Stimulated activated CD4-positive, alpha-beta T cell treated with anti-CD3 and anti-CD28 coated beads, Interleukin-2, amount 100 ng/mL, for 24 hours (primary cell): ENCODE results near the gene SMURF2.

Experiments used
- DNase-seq, 2 donors: peaks; one replicate each; pipeline ENCODE4 v3.0.0-alpha.2; 2020

The SMURF2 gene

DNA sequence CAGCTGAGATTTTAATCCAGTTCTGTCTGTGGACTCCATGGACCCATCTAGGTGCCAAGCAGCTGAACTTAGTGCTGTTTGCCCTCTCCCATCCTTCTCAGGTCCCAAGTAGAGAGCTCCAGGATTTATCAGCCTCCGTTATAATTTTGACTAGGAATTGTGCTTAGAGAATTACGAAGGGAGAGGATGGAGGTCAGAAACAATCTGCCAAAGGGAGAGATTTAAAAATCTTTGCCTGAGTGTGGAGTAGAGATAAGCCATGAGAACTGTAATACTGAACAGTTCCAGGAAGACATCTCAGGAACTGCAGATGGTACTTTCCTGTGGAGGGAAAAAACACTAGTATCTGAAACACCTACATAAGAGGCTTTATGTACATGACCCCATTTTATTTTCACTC, 128.3 kb downstream of the SMURF2 start:
- no peak for DNase-seq

DNA sequence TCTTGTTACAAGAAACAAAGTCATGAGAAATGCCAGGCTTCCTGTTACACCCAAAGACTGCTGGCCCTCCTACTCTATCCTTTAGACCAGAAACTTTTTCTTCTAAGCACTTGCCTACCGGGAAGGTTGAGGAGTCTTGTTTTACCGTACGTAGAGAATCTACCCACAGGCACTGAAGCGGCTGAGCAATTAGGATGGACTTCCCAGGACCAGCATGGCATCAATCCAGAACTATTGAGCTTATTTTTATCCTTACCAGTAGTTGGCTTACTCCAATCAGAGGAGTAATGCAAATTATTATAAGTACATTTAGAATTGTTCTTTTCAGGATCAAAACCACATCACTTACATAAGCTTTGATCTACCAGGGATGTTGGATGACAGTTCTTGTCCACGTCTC, 129.7 kb downstream of the SMURF2 start:
- no peak for DNase-seq

DNA sequence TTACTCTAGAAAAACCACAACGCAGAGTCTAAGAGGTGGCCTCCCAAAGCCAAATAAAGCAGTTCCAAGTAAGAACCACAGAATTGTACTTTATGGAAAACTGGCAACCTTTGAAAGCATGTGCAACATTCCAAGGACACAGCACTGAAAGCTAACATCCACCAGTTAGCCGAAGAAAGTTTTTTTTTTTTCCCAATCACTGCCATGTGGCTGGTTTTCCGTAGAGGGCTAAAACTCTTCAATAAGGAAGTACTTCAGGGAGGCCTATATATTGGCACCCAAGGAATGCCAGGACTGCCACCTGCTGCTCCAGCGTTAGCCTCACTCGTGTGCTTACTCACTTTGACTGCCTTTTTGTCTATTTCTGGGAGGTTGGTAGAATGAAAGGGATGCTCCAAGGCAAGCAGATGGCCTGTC, 130.1 kb downstream of the SMURF2 start:
- DNase-seq: no peak

DNA sequence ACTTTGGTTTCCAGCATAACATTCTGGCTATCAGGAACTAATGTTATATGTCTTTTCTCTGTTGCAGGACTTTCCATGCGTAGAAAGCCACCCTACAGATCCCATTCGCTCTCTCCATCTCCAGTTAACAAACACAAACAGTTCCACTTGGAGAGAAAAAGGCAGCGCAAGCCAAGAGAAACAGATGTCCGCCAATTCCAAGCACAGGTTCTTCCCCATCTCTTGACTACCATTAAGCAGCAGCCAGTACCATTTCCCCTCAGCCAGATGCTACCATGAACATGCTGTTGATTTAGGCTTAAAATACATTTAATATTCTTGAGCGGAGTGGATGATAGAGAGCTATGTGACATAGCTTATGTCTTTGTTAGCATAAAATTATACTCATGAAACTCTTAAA, 132.9 kb downstream of the SMURF2 start:
- no peak for DNase-seq

DNA sequence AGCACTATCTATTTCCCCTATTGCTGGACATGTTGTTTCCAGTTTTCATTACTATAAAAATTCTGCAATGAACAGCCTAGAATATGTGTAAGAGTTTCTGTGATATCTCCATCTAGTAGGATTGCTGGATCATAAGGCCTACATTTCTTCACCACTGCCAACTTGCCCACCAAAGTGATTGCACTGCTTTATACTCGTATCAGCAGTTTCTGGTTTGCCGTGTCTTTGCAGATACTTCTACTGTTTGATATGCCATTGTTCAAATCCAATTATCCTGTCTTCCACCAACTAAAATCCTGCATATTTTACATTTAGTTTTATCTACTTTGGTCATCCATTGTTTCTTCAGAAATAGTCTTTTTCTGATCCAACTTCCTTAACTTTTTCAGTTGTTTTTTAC, 134.2 kb downstream of the SMURF2 start:
- no peak for DNase-seq

DNA sequence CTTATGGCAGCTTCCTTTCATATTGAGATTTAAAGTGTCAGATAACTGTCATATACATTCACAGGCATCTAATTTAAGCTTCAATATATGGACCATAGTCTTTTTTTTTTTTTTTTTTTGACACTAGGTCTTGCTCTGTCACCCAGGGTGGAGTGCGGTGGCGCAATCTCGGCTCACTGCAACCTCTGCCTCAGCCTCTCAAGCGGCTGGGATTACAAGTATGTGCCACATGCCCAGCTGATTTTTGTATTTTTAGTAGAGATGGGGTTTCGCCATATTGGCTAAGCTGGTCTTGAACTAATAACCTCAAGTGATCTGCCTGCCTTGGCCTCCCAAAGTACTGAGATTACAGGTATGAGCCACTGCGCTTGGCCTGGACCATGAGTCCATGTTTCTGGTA, 141.7 kb downstream of the SMURF2 start:
- DNase-seq: no peak

DNA sequence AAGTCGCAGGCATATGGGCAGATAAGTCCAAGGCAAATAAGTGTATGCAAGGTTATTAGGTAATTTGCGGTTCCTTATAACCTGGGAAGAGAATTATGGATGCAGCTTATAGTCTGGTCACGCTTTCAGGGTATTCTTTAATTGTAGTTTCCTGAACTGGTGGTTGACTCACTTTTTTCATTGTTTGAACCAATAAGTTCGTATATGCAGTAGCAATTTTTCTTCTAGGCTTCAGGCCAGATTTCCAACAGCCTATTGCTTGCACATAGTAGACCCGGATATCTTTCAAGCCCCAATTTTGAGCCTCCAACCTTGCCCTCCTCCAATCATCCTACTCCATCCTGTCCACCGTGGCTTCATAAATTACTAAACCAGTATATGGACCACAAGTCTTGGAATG, 142.5 kb downstream of the SMURF2 start:
- no peak for DNase-seq

DNA sequence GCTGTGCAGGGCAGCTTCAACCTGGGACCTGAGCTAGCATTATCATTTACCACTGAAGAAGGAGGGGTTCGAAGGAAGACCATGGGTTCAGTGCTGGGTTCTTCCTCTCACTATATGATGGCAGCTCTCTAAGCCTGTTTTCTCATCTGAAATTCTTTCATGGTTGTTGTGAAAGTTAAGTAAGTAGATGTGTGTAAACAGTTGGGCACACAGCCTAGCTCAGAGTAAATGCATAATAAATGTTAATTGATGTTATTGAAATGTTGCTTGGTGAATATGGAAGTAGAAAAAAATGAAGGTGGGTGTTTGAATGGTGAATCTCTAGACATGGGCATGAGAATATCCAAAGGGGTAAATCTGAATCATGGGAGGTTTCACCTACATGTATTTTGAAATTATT, 146.3 kb downstream of the SMURF2 start:
- no peak for DNase-seq

DNA sequence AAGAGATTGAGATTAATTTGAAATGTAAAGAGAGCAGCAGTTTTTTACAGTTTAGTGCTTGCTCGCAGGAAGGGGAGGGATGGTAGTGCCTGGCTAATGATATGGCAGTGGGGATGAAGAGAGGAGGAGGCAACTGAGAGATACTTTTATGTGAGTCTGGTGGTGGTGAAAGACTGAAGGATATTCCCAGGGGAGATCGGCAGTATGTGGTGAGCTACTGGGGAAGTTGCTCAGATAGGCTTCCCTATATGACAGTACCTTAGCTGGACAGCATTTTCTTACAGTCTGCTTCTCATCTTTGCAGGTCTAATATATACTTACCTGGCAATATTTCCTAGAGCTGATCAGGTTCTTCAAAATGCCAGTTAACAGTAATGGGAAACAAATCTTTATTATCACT, 146.7 kb downstream of the SMURF2 start:
- no peak for DNase-seq

DNA sequence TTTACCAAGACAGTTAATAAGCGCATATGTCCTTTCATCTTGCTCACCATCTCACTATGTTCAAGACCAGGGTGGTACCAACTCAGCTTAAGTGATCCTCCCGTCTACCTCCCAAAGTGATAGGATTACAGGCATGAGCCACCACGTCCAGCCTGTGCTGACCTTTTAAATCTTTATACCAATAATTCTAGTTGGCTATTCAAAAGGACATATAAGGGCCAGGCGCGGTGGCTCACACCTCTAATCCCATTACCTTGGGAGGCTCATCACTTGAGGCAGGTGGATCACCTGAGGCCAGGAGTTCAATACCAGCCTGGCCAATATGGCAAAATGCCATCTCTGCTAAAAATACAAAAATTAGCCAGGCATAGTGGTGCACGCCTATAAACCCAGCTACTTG, 152.9 kb downstream of the SMURF2 start:
- no peak for DNase-seq

DNA sequence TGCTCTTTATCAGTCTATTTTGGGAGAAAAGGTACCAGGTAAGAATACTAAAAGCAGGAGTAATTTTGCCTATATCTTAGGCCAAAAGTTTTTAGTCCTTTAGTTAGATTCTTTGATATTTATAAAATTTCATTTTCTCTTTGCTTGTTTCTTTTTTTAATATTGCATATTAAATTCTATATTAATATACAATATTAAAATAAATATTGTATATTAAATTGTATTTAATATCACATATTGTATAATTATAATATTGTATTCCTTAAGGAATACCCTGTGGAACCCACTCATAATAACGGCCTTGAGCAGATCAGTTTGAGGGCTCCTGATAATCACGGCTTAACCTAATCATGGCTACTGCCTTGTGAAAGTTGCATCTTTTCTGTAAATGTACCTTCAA, 153.4 kb downstream of the SMURF2 start:
- DNase-seq: no peak

DNA sequence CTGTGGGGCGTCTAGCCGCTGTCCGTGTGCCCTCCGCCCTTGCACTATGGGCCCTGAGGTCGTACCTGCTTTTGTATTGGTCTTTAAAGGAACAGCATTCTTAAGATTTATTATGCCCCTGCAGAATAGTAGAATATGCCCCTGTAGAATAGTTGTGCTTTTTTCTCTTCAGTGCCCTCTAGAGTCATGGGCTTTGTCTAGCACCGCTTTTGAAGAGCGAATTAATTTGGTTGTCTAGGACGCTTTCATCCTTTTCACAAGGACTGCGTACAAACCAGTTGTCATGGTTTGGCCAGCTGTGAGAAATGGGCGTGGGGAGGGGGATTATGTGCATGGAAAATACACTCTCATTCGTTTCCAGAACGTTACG, 154.7 kb downstream of the SMURF2 start:
- DNase-seq: peak; percentile 30 to 31

DNA sequence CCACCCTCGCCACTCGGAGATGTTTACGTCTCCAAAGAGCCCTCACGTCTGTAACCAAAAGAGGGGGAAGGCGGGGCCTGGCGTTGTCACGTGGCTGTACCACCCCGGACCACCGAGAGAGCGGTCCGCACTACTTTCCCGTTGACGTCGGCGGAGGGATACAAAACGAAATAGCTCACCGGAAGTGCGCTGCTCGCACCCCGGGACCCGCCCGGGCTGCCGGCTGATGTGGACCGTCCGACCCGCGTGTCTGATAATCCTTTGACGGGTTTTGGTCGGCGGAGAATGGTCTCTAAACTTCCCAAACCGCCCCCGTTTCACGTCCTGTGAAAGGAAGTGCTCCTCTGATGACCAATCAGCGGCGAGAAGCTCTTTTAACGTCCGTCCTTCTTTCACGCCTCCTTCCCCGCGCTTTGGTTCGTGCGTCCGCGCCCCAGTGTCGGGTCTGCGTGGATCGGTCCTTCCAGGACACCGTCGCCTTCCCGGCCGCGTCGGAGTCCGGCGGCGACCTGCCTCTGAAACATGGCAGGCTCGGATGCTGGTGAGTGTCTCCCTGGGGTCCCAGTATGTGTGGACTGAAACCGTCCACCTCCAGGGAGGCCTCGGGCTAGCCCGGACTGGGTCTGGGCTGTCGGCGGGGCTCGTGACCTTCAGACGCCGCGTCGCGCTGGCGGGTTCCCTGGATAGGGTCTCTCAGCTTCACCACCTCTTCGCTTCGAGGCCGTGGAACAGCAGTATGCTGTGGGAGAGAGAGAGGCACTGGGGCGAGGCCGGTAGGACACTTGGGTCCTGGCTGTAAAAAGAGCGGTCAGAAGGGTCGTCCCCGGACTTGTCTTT, 155.3 kb downstream of the SMURF2 start, which contains the start of gene CEP95:
Gene CEP95, plus strand, starts transcription at position 402 of the 837 bp plus-strand sequence. Its CDS starts 121 bp downstream, at position 523.
- DNase-seq: peak; percentile 96

DNA sequence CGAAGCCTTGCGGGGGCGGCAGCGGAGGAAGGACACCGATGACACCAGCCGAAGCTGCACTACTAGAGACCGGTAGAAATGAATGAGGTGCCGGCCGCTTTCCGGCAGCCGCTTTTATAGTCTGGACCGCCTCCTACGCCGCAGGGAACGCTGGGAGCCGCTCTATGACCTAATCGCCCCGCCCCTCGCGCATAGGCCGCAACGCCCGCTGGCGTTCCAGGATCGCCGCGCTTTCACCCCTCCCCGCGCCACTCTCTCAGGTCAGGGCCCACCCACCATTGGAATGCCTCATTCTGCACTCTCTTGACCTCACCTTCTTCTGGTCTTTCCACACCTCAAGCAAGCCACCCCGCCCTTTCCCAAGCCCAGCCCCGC, 155.9 kb downstream of the SMURF2 start, which contains the start of gene DDX5:
Gene DDX5, minus strand, starts transcription at position 89 of the 375 bp plus-strand sequence. CDS start 170 bp downstream, outside the sequence.
- peak; percentile 98 for DNase-seq

DNA sequence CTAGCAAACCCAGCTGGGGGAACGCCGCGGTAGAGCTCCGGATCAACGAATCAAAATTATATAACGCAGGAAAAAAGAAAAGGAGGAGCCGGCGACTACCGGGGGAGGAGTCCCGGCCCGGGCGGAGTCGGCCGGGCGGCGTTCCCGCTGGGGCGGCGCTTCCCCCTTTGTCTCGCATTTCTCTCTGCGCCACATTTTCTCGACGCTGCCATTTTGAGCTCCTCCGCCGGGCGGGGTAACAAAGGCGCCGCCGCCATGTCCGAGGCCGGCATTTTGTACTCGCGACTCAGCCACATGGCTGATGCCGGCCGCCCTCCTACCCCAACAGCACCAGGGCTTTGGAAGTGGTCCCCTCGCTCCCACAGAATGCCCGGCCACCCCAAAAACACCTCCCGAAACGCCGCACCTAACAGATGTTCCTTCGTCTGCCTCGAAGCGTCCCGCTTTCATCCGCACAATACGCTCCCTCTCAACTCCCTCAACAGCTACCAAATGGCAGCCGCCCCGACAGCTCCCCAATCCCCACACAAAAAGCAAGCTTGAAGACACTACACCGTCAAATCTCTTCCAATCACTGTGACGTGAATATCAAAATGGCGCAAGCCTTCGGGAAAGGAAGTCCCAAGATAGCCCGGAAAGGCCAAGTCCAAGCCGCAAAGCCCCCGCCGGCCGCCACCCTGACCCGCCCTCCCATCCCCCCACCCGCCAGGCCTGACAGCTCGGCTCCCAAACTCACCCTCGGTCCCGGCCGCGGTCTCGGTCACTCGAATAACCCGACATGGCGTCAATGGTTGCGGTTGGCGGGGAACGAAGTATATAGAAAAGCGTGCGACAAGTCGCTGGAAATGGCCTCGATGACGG, 156.5 kb downstream of the SMURF2 start:
- peak; percentile 84 to 85 for DNase-seq

DNA sequence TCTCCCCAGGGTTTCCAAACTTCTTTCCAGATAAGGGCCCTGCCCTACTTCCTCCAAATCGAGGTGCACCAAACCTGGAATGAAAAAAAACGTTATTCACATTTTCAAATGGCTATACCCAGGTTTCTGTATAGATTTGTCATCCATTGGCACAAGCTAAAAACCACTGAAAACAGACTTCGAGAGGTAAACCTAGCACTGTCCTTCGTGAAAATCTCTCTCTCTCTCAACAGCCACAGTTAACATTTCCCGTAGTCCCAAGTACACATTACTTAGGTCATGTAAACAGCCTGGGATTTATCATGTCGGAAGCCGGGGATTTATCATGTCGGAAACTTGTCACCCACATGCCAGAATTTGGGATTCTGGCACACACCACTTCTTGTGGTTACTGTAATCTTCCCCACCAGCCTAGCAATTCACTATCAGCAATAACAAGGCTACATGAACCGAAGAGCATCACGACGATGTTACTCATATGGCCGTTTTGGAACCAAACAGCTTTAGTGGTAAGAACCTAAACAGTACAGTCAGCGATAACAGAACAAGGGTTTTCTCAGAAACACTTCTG, 157.3 kb downstream of the SMURF2 start:
- no peak for DNase-seq

DNA sequence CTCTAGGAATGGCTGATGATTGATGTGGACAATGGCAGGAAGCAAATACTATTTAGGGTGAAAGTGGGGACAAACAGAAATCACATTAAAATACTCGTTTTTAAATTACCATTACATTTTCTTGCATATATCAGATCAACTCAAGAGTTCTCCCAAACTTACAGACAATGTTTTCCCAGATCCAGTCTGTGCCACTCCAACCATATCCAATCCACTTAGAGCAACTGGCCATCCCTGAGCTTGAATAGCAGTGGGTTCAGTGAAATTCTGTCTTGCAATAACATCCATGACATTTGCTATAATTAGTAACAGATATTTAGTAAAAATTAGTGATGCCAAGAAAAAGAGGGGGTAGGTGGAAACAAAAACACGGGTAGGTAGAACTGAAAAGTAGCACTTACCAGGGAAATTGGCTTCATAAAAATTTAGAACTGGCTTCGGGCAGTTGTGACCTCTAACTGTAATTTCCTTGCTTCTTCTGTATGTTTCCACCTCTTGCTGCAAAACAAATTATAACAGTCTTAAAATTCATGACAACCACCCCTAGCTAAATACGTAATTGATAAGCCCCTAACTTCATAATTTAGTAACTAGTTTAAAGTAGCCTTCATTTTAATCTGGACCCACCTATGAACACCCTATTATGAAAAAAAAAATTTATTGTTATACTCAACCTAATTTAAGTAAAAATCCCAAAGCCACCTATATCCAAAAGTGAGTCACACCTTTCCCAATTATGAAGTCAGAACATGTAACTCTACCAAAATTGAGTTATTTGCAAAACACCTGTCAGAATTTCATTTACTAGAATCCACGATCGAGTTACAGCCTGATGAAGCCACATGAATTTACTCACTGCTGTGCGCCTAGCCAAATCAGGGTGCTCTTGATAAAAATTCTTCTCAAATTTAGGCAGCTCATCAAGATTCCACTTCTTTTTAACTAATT, 158.0 kb downstream of the SMURF2 start:
- no peak for DNase-seq

DNA sequence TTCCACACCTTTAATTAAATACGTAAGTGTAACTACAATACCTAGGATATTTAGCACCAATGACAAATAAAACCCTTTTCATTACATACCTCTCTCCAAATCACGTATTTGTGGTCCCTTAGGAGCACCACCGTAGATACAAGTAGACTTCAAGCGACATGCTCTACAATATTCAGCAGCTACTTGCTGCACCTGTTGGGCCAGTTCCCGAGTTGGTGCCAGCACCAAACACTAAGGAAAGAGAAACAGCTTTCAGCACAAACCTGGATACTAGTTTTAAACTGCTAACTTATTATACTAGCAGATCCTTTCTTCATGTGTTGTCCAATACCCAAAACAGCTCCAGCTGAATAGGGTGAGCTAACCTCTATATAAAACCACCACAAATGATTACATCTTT, 158.8 kb downstream of the SMURF2 start:
- DNase-seq: no peak

DNA sequence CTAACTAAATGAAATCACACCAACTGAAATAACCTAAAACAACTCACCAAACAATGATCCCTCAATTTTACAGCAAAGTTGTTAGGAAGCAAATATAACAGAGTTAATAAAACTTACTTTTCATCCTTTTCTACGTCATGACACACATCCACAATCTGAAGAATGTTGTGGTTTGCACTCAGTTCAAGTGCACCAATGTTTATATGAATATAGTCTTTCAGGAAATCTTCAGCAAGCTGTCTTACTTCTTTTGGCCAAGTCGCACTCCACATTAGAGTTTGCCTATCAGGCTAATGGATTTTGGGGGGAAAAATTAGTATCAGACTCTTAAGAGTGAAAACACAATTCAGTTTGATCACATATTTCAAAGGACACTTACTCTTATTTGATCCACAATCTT, 159.3 kb downstream of the SMURF2 start:
- DNase-seq: no peak

DNA sequence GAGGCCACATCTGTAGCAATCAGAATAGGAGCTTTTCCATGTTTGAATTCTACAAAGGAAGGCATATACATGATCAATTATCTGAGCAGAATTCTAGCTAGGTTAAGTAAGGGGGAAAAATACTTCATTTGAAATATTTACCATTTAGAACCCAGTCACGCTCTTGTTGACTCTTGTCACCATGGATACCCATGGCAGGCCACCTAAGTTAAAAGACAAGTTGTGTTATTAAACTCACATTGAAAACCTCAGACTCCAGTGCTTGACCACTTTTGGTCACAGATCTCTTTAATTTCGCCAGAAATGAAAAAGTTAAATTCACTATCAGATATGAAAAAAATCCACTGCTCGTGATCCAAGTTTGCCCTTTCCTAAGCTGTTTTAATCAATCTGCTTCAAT, 160.1 kb downstream of the SMURF2 start:
- DNase-seq: no peak

DNA sequence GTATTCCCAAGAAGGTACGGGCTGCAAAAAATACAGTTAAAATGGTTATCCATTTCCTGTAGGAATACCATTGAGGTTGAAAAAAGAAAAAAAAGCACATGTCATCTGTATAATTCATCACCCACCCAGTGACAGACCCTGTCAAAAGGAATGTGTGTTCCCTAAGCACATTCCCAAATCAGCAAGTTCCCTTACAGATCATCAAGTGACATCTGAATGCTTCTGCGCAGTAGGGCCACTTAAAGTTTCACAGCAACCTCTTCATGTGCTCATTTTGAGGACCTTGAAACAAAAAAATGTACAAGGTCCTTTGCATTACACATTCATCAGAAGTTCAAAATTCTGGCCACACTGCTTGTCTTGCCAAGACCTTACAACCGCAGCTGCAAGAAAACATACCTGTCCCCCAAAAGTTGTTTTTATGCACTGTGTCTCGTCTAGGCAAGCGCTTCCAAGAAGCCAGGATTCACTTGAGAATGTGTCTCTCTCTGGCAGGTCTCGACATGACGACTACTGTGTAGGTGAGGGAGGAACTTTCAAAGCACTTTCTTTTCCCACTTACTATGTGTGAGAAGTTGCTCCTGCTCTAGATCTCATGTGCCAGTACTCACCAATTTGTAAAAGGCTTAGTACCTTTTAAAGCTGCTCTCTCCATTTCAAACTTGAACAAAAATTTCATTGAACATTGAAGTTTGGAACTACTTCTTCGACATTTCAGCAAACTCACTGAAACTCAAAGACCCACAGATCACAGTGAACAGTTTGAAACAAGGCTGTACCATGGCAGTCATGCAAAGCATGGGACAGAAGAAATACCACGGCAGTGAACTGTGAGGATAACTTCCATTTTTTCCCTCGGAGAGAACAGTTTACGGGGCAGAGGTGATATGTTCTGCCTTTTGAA, 161.0 kb downstream of the SMURF2 start:
- DNase-seq: no peak
